Right atrium auricular region (tissue), 2 donors: Measurements from ENCODE around the gene TGFBI. TPM values are rescaled to one million over a fixed set of nuclear protein-coding genes. Genes with fewer than 3 reads are reported as not detected.

ENCODE experiments used
- DNase-seq: peaks from one replicate; pipeline ENCODE4 v3.0.0-alpha.2; 2019; ENCODE audit warnings: low spot score
- H3K27ac ChIP-seq, 2 donors: fragments of 200-600 bp; sonication (generic); 1 replicate in 1 of 2; 2 replicates in 1 of 2; pipeline ENCODE4 v1.5.1; 2016 to 2019
- H3K27me3 ChIP-seq, 2 donors: fragments of 200-600 bp; sonication (generic); one replicate each; pipeline versions ENCODE4 v1.5.1 to v1.6.0; 2017 to 2019
- H3K36me3 ChIP-seq: fragments of 200-600 bp; sonication (generic); one replicate; pipeline ENCODE4 v1.5.1; 2016
- H3K4me1 ChIP-seq, 2 donors: fragments of 200-600 bp; sonication (generic); one replicate each; pipeline versions ENCODE4 v1.5.1 to v1.6.0; 2017 to 2019
- H3K4me3 ChIP-seq, 2 donors: fragments of 200-600 bp; sonication (generic); 1 replicate in 1 of 2; 2 replicates in 1 of 2; pipeline ENCODE4 v1.5.1; 2017 to 2019; ENCODE audit warnings: mild to moderate bottlenecking in 1 of 2, moderate library complexity in 1 of 2
- H3K9me3 ChIP-seq, 2 donors: fragments of 200-600 bp; sonication (generic); one replicate each; pipeline ENCODE4 v1.5.1; 2019
- total RNA-seq, 2 donors: library from RNA; depleted of rRNA; stranded (reverse); fragments of >200 nt; gene quantifications; one replicate each; pipeline ENCODE4 v1.1.0, GENCODE V29; 2016
- TF ChIP-seq, protein P1 (sequence below), 2 donors: fragments of 200-600 bp; sonication (generic); IDR thresholded peaks; one replicate each; pipeline ENCODE4 v1.5.1; 2019; ENCODE audit warnings: antibody characterized with exemption in 2 of 2

TGFBI gene
- total RNA-seq, 2 donors from 2014 or later = 30.4 to 65.0 TPM

DNA sequence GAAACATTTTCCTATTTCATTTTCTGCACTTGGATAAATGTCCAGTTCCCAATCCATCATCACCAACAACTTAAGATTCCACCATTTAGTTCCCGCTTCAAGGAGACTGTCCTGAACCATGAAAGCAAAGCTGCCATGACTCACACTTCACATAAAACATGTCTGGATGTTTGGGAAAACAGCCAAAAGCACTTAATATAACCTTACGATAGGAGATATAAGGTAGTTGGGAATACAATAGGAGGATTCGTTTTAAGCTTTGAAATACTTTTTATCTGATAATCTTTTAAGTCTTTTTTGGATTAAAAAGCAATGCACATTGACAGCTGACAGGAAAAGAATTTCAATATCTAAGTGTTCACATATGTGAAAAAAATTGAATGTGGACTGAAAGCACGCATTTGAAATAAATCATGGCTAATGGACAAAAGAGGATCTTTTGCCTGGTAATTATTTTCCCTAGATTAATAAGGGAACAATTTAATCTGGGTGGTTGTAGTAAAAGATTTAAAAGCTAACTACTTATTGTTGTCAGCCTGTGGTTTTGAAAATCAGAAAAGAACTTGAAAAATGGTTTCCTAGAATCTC, 17.3 kb upstream of the TGFBI start:
- TF ChIP-seq, protein P1, sequence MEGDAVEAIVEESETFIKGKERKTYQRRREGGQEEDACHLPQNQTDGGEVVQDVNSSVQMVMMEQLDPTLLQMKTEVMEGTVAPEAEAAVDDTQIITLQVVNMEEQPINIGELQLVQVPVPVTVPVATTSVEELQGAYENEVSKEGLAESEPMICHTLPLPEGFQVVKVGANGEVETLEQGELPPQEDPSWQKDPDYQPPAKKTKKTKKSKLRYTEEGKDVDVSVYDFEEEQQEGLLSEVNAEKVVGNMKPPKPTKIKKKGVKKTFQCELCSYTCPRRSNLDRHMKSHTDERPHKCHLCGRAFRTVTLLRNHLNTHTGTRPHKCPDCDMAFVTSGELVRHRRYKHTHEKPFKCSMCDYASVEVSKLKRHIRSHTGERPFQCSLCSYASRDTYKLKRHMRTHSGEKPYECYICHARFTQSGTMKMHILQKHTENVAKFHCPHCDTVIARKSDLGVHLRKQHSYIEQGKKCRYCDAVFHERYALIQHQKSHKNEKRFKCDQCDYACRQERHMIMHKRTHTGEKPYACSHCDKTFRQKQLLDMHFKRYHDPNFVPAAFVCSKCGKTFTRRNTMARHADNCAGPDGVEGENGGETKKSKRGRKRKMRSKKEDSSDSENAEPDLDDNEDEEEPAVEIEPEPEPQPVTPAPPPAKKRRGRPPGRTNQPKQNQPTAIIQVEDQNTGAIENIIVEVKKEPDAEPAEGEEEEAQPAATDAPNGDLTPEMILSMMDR (IDR thresholded peaks at IDR 0.05) = no peak
- no peak for DNase-seq
- Histone ChIP-seq H3K36me3 (no peaks in the 10 kb centered on the region), H3K4me1 (peaks cover 0 to 28% of the 10 kb centered on the region in 2 donors), H3K27ac (peak overlapping the region in 1 of 2 donors; percentile 19), H3K27me3 (no peaks in the 10 kb centered on the region), H3K9me3 (no peaks in the 10 kb centered on the region), H3K4me3 (no peak overlapping the region)

DNA sequence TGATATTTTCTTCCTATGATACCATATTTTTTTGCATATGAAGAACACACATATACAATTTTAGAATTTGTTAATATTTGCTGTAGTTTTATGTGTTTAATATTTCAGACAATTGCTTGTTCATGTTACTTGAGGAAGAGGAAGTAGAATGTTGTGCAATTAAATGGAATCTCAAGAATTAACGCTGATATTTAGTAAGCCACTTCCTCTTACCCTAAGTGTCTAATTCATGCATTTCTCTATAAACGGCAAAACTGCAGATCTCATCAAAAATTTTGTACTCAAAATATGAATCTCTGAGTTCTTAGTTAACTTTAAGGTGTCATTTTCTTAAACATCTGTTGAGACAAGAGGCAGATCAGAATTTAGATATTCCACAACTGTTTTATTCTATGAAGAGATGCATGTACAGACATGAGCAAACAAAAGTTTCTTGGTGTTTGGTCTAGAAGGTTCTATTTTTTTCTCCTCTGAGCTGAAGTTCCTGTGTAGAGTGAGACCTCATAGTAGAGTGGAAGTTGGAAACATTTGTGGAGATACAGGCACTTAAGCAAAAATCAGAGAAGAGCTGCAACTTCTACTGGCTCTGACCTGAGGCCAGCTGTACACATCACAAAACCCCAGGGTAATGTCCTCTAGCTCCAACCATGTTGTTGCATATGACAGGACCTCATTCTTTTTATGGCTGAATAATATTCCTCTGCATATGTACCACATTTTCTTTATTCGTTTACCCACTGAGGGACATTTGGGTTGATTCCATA, 16.6 kb upstream of the TGFBI start:
- H3K27me3 ChIP-seq = no peaks in the 10 kb centered on the region
- H3K36me3 ChIP-seq = no peaks in the 10 kb centered on the region
- H3K4me1 ChIP-seq = peaks cover 0 to 34% of the 10 kb centered on the region in 2 donors
- TF ChIP-seq, protein P1 (IDR thresholded peaks at IDR 0.05) = no peak
- no peak overlapping the region for H3K4me3 ChIP-seq
- H3K27ac ChIP-seq = peak overlapping the region in 1 of 2 donors; percentile 19
- DNase-seq = no peak
- no peaks in the 10 kb centered on the region for H3K9me3 ChIP-seq

DNA sequence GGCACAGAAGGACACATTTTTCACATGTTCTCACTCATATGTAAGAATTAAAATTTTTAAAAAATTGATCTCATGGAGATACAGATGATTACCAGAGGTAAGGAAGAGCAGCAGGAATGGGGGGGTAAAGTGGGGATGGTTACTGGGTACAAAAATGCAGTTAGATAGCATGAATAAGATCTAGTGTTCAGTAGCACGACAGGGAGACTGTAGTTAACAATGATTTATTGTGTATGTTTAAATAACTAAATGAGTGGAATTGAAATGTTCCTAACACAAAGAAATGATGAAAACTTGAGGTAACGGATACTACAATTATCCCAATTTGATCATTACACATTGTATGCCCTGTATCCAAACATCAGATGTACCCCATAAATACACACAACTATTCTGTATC, 15.2 kb upstream of the TGFBI start:
- H3K27ac ChIP-seq = no peak overlapping the region
- peaks cover 0 to 36% of the 10 kb centered on the region in 2 donors for H3K4me1 ChIP-seq

DNA sequence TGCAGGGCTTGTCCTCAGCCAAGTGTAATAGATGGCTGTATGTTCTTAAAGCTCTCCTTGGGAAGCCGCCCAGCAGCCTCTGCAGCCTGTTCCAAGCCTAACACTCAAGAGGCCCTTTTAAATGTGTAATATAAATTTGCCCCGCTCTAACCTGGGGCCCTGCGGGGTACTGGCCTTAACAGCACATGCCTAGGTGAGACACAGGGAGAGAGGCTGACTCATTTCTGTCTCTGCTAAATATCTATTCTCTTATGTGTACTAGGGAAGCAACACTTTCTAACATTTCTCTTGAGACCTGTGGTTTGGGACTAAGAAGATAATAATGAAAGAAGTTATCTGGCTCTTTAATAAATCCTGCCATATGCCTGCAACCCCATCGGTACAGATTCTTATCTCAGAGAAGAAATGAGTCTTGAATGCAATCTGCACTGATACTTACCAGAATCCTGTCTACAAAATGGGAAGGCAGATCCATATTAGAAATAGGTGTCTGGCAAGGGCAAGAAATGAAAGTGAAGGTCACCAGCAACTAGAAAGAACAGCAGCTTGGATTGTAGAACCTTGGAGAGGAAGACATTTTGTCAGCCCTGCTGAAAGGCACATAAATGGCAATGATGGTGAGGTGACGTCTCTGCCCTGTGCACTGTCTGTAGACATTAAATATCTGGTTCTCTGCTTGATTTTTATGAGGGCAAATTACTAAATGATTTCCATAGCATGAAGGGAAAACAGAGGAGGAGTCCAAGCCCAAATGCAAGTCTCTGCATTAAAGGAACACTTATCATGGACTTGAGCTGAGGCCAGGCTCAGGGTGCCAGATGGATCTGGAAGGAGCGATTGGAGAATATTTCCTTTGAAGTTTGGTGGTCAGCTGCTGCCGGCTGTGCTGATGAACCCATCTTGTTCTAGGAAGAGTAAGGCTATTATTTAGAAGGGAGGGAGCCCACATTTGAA, 14.5 kb upstream of the TGFBI start:
- Histone ChIP-seq H3K4me3 (no peak overlapping the region), H3K27me3 (no peaks in the 10 kb centered on the region), H3K36me3 (no peaks in the 10 kb centered on the region), H3K27ac (no peak overlapping the region), H3K9me3 (no peaks in the 10 kb centered on the region), H3K4me1 (peaks cover 0 to 43% of the 10 kb centered on the region in 2 donors)
- DNase-seq = no peak
- TF ChIP-seq, protein P1 (IDR thresholded peaks at IDR 0.05) = no peak

More for the DNA sequence above, 15.2 kb upstream of the TGFBI start:
- TF ChIP-seq, protein P1 (IDR thresholded peaks at IDR 0.05) = no peak
- no peak overlapping the region for H3K4me3 ChIP-seq
- H3K9me3 ChIP-seq = no peaks in the 10 kb centered on the region
- H3K36me3 ChIP-seq = no peaks in the 10 kb centered on the region
- H3K27me3 ChIP-seq = no peaks in the 10 kb centered on the region
- DNase-seq = no peak

DNA sequence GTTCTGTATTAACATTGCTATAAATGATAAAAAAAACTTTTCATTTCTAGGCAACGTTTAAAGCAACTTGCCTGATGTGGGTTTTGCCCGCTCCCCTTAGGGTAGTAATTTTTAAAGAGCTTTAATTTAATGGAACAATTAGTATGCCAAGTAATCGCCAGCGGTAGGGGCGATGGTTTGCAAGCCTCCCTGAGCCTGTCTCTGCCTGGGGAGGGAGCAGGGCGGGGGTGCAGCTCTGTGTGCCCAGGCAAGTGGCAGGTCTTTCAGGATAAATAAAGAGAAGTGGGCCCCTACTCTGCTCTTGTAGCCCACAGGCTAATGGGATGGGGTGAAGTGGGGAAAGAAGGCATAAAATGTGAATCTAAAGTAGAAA, 13.8 kb upstream of the TGFBI start:
- Histone ChIP-seq H3K4me1 (peaks cover 0 to 50% of the 10 kb centered on the region in 2 donors), H3K27me3 (no peaks in the 10 kb centered on the region), H3K9me3 (no peaks in the 10 kb centered on the region), H3K27ac (no peak overlapping the region), H3K36me3 (no peaks in the 10 kb centered on the region), H3K4me3 (no peak overlapping the region)
- TF ChIP-seq, protein P1 (IDR thresholded peaks at IDR 0.05) = no peak
- no peak for DNase-seq
